A673 (cell line): ENCODE results near the gene GAL3ST2. TPM values are rescaled to one million over a fixed set of nuclear protein-coding genes. Genes with fewer than 3 reads are reported as not detected.
A peak's percentile ranks its signal among the peaks of the same experiment; 100 is the strongest.

Experiments used
- BruUV-seq: library from RNA; stranded (reverse); fragments of 400-500 nt; replicated peaks from 2 replicates; lab custom pipeline; 2021; lab: Mats Ljungman, UMichigan
- CTCF ChIA-PET: fragments of 300-600 bp; sonication (Branson Sonifier 250); formaldehyde crosslinking; loops from one replicate; lab custom pipeline; 2022; ENCODE audit warnings: antibody characterized with exemption; lab: Charles Lee
- POLR2A ChIA-PET: fragments of 300-600 bp; sonication (Branson Sonifier 250); formaldehyde crosslinking; loops from one replicate; lab custom pipeline; 2022; ENCODE audit warnings: antibody characterized with exemption; ENCODE audit not compliant: low non-redundant PET; lab: Charles Lee
- DNase-seq: peaks from one replicate; pipeline ENCODE4 v3.0.0-alpha.2; 2015; ENCODE audit warnings: low spot score
- H3K27ac ChIP-seq: fragments of 200-600 bp; sonication (generic); 2 replicates; pipeline ENCODE4 v1.5.1; 2016; ENCODE audit warnings: mixed run types, low read depth, mild to moderate bottlenecking, mixed read lengths, antibody characterized with exemption, low read length; ENCODE audit not compliant: poor library complexity, severe bottlenecking
- H3K27me3 ChIP-seq: fragments of 200-600 bp; sonication (generic); replicated peaks from 2 replicates; pipeline ENCODE4 v1.6.1; 2017; ENCODE audit warnings: mixed run types, low read depth, mild to moderate bottlenecking, mixed read lengths, antibody characterized with exemption, low read length; ENCODE audit not compliant: insufficient read depth, poor library complexity
- H3K36me3 ChIP-seq: fragments of 200-600 bp; sonication (generic); 2 replicates; pipeline ENCODE4 v1.6.1; 2016; ENCODE audit warnings: mixed run types, mild to moderate bottlenecking, mixed read lengths, antibody characterized with exemption, low read length; ENCODE audit not compliant: insufficient read depth, poor library complexity, severe bottlenecking
- H3K4me1 ChIP-seq: fragments of 200-600 bp; sonication (generic); 2 replicates; pipeline ENCODE4 v1.6.1; 2017; ENCODE audit warnings: mixed run types, mild to moderate bottlenecking, mixed read lengths, antibody characterized with exemption, low read length; ENCODE audit not compliant: insufficient read depth, poor library complexity, severe bottlenecking
- H3K4me3 ChIP-seq: fragments of 200-600 bp; sonication (generic); 2 replicates; pipeline ENCODE4 v1.5.1; 2016; ENCODE audit warnings: low read depth, mixed run types, mild to moderate bottlenecking, mixed read lengths, low read length; ENCODE audit not compliant: poor library complexity, severe bottlenecking
- H3K9me3 ChIP-seq: fragments of 200-600 bp; sonication (generic); 2 replicates; pipeline ENCODE4 v1.6.1; 2016; ENCODE audit warnings: mixed run types, low read depth, mild to moderate bottlenecking, mixed read lengths, antibody characterized with exemption, low read length; ENCODE audit not compliant: poor library complexity, severe bottlenecking
- EZH2 ChIP-seq: fragments of 200-600 bp; sonication (generic); IDR thresholded peaks from 2 replicates; pipeline ENCODE4 v1.6.1; 2017; ENCODE audit warnings: borderline replicate concordance, low read depth, mild to moderate bottlenecking, mixed read lengths, antibody characterized with exemption, low read length; ENCODE audit not compliant: poor library complexity, severe bottlenecking
- intact Hi-C: fragments of 100-400 bp; cut with micrococcal nuclease; formaldehyde crosslinking; loops from one replicate; pipeline ENCODE4 v1.10.0; 2022; ENCODE audit not compliant: unreplicated experiment
- total RNA-seq: library from RNA; stranded (reverse); gene quantifications from 2 replicates; pipeline ENCODE4 v1.2.3, GENCODE V29; 2021
- TF ChIP-seq, protein P1 (sequence below): fragments of 300-800, 200-600 bp; sonication (generic); conservative IDR thresholded peaks from 2 replicates; pipeline ENCODE4 v1.5.1; 2017; ENCODE audit warnings: low read depth, mild to moderate bottlenecking, antibody characterized with exemption, low read length, moderate library complexity, mixed read lengths

Gene GAL3ST2
- total RNA-seq, 1 experiment from 2014 or later = 5.0 TPM

DNA sequence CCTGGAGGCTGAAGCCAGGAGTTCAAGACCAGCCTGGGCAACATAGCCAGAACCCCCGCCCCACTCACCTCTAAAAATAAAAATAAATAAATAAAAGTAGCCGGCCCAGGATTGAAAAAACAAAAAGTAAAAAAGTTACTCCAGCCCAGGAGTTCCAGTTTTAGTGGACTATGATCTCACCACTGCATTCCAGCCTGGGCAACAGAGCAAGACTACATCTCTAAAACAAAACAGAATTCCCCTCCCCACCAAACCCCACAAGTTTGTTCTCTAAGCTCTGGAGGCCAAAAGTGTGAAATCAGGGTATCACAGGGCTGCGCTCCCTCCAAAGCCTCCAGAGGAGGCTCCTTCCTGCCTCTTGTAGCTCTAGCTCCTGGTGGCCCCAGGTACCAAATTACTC, 40.5 kb upstream of the GAL3ST2 start:
- H3K27me3 ChIP-seq = no peaks in the 10 kb centered on the region
- TSS peak; percentile 34 for BruUV-seq
- peak overlapping the region; percentile 93 for H3K27ac ChIP-seq
- H3K4me1 ChIP-seq = no peaks in the 10 kb centered on the region
- ChIA-PET CTCF (interaction anchor here (0.6 to 1.2 kb wide), 2 partner anchors 137 to 142 kb away, joined by 3 read pairs; no protein-coding TSS in a partner anchor), POLR2A (no interaction called here)
- DNase-seq = no peak
- intact Hi-C loops = no loop called here
- H3K9me3 ChIP-seq = no peaks in the 10 kb centered on the region
- peaks cover 6% of the 10 kb centered on the region for H3K36me3 ChIP-seq
- peak overlapping the region; percentile 80 for H3K4me3 ChIP-seq
- TF ChIP-seq, protein P1, sequence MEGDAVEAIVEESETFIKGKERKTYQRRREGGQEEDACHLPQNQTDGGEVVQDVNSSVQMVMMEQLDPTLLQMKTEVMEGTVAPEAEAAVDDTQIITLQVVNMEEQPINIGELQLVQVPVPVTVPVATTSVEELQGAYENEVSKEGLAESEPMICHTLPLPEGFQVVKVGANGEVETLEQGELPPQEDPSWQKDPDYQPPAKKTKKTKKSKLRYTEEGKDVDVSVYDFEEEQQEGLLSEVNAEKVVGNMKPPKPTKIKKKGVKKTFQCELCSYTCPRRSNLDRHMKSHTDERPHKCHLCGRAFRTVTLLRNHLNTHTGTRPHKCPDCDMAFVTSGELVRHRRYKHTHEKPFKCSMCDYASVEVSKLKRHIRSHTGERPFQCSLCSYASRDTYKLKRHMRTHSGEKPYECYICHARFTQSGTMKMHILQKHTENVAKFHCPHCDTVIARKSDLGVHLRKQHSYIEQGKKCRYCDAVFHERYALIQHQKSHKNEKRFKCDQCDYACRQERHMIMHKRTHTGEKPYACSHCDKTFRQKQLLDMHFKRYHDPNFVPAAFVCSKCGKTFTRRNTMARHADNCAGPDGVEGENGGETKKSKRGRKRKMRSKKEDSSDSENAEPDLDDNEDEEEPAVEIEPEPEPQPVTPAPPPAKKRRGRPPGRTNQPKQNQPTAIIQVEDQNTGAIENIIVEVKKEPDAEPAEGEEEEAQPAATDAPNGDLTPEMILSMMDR = no peak
- TF ChIP-seq EZH2 = no peak

DNA sequence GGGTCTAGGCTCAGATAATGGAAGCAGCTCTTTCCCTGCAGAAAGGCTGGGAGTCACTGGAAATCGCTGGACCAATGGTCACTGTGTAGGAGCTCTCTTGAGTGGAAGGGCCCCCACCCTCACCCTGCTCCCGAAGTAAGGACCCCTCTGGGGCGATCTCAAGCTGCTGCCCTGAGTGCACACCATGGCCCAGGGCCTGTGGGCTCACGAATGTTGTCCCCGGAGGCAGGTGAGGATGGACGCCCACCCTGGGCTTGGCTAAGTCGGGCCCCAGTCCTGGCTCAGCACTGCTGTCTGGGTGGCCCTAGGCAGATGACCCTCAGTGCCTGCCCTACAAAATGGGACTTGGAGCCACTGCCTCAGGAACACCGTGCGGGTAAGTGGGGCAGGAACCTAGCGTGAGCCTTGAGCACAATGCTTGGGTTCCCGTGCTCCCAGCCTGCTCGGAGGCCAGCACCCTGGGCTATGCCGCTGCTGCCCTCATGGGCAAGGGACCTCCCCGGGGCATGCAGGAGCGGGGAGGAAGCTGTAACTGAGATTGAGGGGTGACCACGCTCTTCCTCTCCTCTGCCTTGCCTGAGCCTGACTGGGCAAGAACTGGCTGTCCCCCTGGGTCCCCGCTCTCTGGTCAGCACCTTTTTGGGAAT, 38.5 kb upstream of the GAL3ST2 start:
- H3K4me1 ChIP-seq = no peaks in the 10 kb centered on the region
- H3K36me3 ChIP-seq = peaks cover 6% of the 10 kb centered on the region
- no peak for DNase-seq
- no peak for TF ChIP-seq EZH2
- TF ChIP-seq, protein P1 = no peak
- intact Hi-C loops = no loop called here
- POLR2A ChIA-PET = no interaction called here
- BruUV-seq = no TSS peak
- no peaks in the 10 kb centered on the region for H3K9me3 ChIP-seq
- no peak overlapping the region for H3K4me3 ChIP-seq
- peak overlapping the region; percentile 23 for H3K27ac ChIP-seq
- CTCF ChIA-PET = no interaction called here
- no peaks in the 10 kb centered on the region for H3K27me3 ChIP-seq

DNA sequence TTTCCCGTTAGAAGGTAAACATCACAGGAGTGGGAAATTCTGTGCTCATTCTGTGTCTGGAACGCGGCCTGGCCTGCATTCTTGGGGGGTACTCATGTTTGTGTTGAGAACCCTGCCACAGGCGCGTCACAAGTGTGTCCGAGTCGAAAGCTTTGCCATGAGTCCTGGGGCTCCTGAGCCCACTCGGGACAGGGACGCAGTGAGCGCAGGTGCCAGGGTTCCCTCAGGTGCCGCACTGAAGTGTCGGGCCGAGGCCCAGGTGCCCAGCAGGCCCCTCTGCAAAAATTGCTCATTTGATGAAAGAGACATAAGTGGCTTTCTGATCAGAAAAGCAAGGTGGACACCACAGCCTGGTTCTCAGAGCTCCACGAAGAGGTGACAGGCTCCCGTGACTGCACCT, 37.4 kb upstream of the GAL3ST2 start:
- ChIA-PET CTCF (no interaction called here), POLR2A (no interaction called here)
- Histone ChIP-seq H3K4me1 (no peaks in the 10 kb centered on the region), H3K36me3 (peaks cover 16% of the 10 kb centered on the region), H3K4me3 (no peak overlapping the region), H3K27ac (no peak overlapping the region), H3K27me3 (no peaks in the 10 kb centered on the region), H3K9me3 (no peaks in the 10 kb centered on the region)
- TF ChIP-seq EZH2 = no peak
- TF ChIP-seq, protein P1 = no peak
- DNase-seq = no peak
- intact Hi-C loops = no loop called here
- BruUV-seq = no TSS peak
